GM15510 (cell line): ENCODE results near the gene STIM1.

Experiments used
- POLR2A ChIP-seq: IDR thresholded peaks from 3 replicates; pipeline ENCODE4 v1.6.1; 2011; ENCODE audit warnings: borderline replicate concordance; ENCODE audit not compliant: insufficient read length; ENCODE audit errors: extremely low read depth

STIM1 gene

DNA sequence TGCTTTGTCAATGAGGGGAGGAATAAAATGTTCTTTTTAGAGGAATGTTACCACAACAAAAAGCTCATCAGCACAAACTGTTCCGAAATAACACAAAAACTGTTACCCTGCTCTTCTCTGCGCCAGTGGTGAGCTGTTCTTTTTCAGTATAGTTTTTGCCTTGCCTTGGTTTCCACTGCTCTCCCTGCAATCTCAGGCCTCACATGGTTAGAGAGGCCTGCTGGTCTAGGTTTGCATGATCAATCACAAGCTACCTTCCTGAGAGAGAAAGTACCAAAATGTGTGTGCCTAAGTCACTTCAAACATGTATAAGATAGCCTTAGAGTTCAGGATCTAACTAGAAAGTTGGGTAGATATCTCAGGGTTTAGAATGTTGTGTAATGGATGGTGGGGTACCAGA lies 114.6 kb downstream of the STIM1 start:
- TF ChIP-seq POLR2A: no peak

DNA sequence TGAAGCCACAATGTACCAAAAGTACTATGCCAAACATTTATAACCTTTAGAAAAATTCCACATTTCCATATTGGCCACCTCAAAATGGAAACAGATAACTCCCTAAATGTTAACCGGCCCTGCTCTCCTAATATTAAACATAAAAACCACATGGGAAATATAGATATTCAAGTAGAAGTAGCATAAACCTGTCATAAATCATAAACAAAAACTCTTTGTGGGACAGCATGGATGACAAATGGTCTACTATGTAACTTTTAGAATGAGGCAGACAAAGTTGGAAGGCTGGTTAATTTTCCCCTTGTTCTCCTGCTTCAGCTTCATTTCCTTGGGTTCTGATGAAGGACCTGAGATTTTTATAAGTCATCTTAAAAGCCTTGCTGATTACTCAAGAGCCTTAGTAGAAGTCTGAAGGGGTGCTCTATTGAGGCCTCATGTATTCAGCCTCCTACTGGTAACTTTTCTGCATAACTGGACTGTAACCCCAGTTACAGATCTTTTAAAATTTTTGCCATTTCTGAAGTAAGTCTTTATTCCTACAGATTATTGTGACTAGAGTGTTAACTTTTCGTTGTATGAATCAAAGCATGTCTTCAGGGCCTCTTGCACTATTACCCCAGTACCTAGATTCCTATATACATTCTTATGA lies 116.4 kb downstream of the STIM1 start:
- no peak for TF ChIP-seq POLR2A

DNA sequence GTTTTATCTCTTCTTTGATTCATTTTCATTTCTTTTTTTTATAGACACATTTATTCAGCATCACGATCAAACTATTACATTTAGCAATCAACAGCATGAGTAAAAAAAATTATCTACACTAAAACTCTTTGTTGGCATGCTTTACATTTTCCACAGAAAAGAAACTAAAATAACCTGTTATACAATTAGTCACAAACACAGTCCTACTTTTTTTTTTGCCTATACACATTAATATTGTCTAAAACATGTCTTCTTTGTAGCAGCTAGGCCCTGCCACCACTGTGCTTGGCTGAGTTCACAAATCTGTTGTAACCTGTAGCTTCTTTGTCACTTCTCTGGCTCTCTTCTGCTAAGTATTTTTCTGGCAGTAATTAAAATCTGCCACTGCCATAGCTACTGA lies 117.0 kb downstream of the STIM1 start:
- no peak for TF ChIP-seq POLR2A

DNA sequence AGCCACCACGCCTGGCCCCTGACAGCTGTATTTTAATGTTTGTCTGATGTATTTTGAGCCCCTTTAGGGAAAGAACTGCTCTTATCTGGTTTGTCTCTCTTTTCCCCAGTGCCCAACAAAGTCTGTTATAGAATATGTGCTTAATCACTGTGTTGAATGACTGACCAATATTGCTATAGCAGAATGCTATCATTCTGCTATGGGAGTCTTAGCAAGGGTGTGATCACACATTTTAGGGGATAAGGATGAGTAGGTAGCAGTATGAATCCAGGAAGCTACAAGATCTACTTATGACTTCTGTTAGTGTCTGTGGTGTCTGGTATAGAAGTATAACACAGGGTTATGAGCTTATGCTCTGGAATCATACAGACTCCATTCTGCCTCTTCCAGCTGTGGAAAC lies 121.6 kb downstream of the STIM1 start:
- TF ChIP-seq POLR2A: no peak

DNA sequence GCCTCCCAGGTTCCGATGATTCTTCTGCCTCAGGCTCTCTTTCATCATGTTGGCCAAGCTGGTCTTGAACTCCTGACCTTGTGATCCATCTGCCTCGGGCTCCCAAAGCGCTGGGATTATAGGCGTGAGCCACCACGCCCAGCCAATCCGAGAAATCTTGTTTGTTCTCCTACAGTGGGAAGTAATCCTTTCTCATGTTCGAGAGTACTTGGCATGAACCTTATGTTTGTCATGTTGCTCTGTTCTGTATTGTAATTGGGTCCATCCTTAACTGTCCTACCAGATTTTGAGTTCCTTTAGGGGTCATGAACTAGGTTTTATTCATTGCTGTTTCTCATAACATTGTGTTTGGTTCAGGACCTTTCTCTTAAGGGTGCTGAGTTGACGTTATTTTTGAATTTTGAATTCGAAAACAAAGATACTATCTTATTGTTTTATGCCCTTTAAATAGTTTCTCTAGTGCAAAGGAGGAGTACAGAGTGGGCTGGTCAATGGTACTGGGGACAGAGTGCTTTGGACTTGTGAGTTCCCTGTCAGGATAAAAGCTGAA lies 125.7 kb downstream of the STIM1 start:
- no peak for TF ChIP-seq POLR2A

DNA sequence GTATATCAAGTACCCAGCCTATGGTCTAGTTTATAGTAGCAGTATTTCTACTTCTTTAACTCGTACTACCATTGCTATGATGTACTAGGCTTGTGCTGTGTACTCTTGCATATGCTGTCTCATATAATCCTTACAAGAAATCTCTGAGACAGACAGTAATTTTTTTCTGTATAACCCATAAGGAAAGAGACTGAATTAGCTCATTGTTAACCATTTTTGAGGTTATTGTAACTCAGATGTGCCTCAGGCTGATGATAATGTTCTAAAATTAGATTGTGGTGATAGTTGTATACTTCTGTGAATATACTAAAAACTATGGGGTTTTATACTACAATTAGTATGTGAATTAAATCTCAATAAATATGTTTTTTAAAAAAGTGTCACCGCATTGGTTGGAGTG lies 127.0 kb downstream of the STIM1 start:
- TF ChIP-seq POLR2A: no peak

DNA sequence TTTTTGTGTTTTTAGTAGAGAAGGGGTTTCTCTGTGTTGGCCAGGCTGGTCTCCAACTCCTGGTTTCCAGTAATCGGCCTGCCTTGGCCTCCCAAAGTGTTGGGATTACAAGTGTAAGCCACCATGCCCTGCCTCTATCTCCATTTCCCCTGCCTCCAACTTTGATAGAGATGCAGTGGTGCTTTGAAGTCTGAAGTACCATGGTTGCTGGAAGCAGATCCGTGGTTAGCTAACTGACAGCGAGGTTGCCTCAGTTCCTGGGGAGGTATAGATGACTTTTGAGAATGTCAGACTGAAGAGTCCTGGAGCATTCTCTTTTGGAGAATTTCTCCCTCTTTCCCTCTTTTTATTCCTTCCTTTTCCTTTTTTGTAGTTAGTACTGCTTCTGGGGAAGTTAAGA lies 127.6 kb downstream of the STIM1 start:
- TF ChIP-seq POLR2A: no peak

DNA sequence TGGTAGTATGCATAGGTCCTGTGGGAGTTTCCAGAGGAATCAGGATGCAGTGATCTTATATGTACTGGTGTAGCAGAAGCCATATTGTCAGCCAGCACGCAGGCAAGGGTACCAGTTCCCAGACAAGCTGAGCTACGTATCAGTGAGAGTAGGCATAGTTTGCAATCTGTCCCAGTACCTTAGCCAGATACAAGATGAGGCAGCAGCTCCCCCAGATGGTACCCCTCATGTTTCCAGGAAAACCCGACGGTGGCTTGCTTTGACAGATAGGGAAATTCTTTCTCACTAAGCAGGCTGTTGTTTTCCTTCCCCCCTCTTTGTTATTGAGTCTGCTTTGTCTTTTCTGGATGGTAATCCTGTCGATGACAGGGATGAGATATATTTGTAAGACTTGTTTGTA lies 129.4 kb downstream of the STIM1 start:
- TF ChIP-seq POLR2A: no peak

DNA sequence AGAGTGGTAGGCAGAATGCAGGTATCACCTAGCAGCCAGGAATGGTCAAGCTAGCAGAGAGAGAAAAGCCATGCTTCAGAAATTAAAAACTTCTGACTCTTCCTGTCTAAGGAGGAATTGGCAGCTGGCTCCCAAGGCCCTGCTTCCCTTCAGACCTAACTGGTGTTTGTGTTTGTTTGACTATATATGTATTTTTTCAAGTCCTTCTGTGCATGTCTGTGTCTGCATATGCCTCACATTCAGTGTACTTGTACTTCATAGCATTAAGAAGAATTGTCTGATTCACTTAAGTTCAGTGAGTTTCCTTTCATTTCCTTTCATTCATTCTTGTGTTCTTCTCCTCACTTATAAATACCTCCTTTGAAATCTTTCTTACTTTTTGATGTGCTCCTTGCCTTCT lies 130.2 kb downstream of the STIM1 start:
- no peak for TF ChIP-seq POLR2A

DNA sequence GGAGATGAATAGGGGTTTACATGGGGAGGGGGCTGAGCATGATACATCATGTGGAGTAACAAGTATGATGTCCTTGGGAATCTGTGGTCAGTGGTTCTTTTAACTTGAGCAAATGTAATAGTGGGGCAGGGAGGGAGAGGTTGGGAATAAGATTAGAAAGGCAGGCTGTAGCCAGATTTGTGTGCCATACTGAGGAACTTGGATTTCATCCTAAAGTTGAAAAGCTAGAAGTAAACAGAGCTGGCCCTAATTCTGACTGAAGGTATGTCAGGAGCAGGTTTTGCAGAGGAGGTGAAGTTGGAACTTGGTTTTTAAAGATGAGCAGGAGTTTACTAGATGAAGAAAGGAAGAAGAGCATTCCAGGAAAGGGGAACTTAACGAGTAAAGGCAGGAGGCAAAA lies 130.8 kb downstream of the STIM1 start:
- no peak for TF ChIP-seq POLR2A

DNA sequence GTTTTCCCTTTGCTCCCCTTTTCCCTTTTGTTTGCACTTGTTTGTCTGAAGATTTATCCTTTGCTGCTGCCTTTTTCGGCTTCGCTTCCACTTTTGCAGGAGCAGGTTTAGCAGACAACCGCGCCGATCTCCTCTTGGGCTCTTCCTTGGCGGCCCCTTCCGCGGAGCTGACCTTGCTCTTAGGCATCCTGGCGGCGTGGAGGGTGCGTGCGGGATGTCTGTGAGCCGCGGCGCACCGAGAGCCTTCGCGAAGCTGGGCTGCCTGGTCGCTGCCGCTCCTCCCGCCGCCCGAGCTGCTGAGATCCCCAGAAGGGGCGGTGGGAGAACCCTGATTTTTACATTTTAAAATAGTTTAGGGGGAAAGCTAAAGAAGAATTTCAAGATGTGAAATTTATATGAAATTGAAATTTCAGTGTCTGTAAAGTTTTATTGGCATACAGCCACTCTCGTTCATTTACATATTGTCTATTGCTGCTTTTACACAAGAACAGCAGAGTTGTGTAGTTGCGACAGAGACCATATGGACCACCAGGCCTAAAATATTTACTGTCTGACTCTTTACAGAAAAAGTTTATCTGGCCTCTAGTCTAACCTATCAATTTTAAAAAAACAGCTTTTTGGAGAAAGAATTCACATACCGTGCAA lies 133.9 kb downstream of the STIM1 start:
- TF ChIP-seq POLR2A: no peak

DNA sequence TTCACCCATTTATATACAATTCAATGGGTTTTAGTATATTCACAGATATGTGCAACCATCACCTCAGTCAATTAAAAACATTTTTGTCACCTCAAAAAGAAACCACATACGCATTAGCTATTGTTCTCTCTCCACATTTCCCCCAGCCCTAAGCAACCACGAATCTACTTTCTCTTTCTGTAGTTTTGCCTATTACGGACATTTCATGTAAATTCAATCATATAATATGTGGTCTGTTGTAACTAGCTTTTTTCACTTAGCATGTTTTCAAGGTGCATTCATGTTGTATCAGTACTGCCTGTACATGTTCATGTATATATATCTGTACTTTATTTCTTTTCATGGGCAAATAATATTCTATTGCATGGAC lies 134.4 kb downstream of the STIM1 start:
- TF ChIP-seq POLR2A: no peak

DNA sequence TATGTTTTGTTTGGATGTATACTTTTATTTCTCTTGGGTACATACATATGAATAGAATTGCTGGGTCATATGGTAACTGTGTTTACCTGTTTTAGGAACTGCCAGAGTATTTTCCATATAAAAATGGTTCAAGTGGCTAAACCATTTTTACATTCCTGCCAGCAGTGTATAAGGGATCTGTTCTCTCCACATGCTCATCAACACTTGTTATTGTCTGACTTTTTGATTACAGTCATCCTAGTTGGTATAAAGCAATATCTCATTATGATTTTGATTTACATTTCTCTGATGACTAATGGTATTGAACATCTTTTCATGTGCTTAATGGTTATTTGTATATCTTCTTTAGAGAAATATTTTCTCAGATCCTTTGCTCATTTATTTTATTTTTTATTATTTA lies 134.9 kb downstream of the STIM1 start:
- no peak for TF ChIP-seq POLR2A

DNA sequence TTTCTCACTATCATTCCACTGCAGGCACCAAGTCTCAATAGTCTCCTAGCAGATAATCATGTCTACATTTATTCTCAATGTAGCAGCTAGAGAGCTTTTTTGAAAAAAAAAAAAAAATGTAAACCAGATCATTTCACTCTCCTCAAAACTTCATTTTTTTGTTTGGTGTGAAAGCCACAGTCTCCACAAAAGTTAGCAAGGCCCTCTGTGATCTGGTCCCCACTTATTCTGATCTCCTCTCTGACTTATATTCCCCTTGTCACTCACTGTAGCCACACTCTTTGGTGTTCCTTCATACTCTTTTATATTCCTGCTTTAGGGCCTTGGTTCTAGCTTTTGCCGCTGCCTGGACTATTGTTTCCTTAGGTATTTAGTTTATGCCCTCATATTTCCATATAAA lies 137.5 kb downstream of the STIM1 start:
- TF ChIP-seq POLR2A: no peak

DNA sequence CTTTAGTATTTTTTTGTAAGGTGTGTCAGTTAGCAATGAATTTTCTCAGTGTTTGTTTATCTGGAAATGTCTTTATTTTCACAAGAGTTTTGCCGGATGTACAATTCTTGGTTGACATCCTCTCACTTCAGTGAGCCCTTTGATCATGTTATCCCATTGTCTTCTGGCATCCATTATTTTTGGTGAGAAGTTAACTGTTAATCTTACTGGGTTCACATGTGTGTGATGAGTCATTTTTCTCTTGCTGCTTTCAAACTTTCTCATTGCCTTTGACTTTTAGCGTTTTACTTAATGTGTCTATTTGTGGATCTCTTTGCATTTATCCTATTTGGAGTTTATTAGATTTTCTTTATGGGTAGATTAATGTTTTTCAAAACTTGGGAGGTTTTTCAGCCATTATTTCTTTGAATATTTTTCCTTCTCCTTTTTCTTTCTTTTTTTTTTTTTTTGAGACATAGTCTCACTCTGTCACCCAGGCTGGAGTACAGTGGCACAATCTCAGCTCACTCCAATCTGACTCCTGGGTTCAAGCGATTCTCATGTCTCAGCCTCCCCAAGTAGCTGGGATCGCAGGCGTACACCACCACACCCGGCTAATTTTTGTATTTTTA lies 138.7 kb downstream of the STIM1 start:
- TF ChIP-seq POLR2A: no peak

DNA sequence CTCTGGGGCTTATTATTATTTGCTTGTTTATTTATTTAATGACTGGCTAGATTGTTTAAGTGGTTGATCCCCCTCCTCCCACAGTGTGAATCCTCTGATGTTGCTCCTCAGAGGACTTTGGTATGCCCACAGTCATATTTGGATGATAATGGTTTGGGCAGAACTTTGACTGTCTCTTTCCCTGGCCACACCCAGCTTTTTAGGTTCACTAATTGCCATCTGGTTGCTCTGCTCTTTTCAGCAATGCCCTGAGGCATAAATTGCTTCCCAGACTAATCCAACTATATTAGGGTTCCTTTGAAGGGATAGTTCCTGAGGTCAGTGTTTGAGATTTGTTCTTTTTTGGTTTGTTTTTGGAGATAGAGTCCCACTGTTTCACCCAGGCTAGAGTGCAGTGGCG lies 139.8 kb downstream of the STIM1 start:
- TF ChIP-seq POLR2A: no peak
